Endothelial cell of umbilical vein (primary cell): ENCODE results near the gene PSAT1. TPM values are rescaled to one million over a fixed set of nuclear protein-coding genes. Genes with fewer than 3 reads are reported as not detected.

ENCODE experiments used
- BruUV-seq: library from RNA; stranded (reverse); fragments of 400-500 nt; replicated peaks from 2 replicates; lab custom pipeline; 2021; lab: Mats Ljungman, UMichigan
- CTCF ChIA-PET: fragments of 300-600, 350-600 bp; sonication (Branson Sonifier 250); formaldehyde crosslinking; loops from one replicate; lab custom pipeline; 2021; ENCODE audit warnings: antibody characterized with exemption, inconsistent platforms; lab: Charles Lee
- POLR2A ChIA-PET: fragments of 300-600, 350-600 bp; sonication (Branson Sonifier 250); formaldehyde crosslinking; loops from one replicate; lab custom pipeline; 2021; ENCODE audit warnings: antibody characterized with exemption, inconsistent platforms; lab: Charles Lee
- DNase-seq: peaks from one replicate; pipeline ENCODE4 v3.0.0-alpha.2; 2011; ENCODE audit warnings: low read depth, low spot score
- FAIRE-seq: peaks from 2 replicates; lab custom pipeline; 2011; peaks lifted over from hg19 to GRCh38; lab: Jason Lieb, UNC
- H2AFZ ChIP-seq: 2 replicates; pipeline ENCODE4 v1.6.0; 2012; ENCODE audit warnings: low read depth, low read length, control low read depth, inconsistent platforms
- H3K27ac ChIP-seq: 2 replicates; pipeline ENCODE4 v1.5.1; 2011; ENCODE audit warnings: low read depth, mild to moderate bottlenecking, control low read depth, low read length, moderate library complexity; ENCODE audit not compliant: insufficient read depth
- H3K27me3 ChIP-seq, 2 experiments: 2 replicates each; pipeline versions ENCODE4 v1.6.0 to v1.6.1; 2011; ENCODE audit warnings: low read length in 2 of 2, mixed read lengths in 1 of 2; ENCODE audit not compliant: control insufficient read depth in 2 of 2, insufficient read depth in 2 of 2
- H3K36me3 ChIP-seq, 2 experiments: 2 replicates in 1 of 2; 3 replicates in 1 of 2; pipeline ENCODE4 v1.5.1; 2011; ENCODE audit warnings: low read length in 2 of 2, mild to moderate bottlenecking in 1 of 2, moderate library complexity in 1 of 2; ENCODE audit not compliant: control insufficient read depth in 2 of 2, insufficient read depth in 2 of 2; ENCODE audit errors: extremely low read depth in 1 of 2
- H3K4me1 ChIP-seq: 3 replicates; pipeline ENCODE4 v1.5.1; 2011; ENCODE audit warnings: mild to moderate bottlenecking, low read length; ENCODE audit not compliant: control insufficient read depth, insufficient read depth; ENCODE audit errors: extremely low read depth
- H3K4me2 ChIP-seq: 2 replicates; pipeline ENCODE4 v1.6.1; 2011; ENCODE audit warnings: low read length, control low read depth, mixed read lengths; ENCODE audit not compliant: insufficient read depth
- H3K4me3 ChIP-seq, 3 experiments: fragments of 200-600 bp in 1 of 3; sonication (generic), shearing (Covaris generic) in 1 of 3; replicated peaks in 1 of 3; 2 replicates each; pipeline ENCODE4 v1.5.1; 2011 to 2016; ENCODE audit warnings: control low read depth in 3 of 3, low read length in 3 of 3, mild to moderate bottlenecking in 2 of 3, inconsistent platforms in 1 of 3, low read depth in 1 of 3, moderate library complexity in 1 of 3; ENCODE audit not compliant: insufficient read depth in 1 of 3
- H3K79me2 ChIP-seq: 2 replicates; pipeline ENCODE4 v1.6.0; 2012; ENCODE audit warnings: low read length, inconsistent platforms; ENCODE audit not compliant: control insufficient read depth, insufficient read depth
- H3K9ac ChIP-seq: replicated peaks from 2 replicates; pipeline ENCODE3; 2011; ENCODE audit warnings: low read length, control low read depth; ENCODE audit not compliant: insufficient read depth; ENCODE audit errors: extremely low read depth
- H3K9me1 ChIP-seq: replicated peaks from 3 replicates; pipeline ENCODE4 v1.6.0; 2011; ENCODE audit warnings: mild to moderate bottlenecking, low read length; ENCODE audit not compliant: control insufficient read depth, insufficient read depth; ENCODE audit errors: extremely low read depth
- H3K9me3 ChIP-seq: replicated peaks from 2 replicates; pipeline ENCODE4 v1.5.1; 2012; ENCODE audit warnings: low read length, inconsistent platforms; ENCODE audit not compliant: control insufficient read depth, insufficient read depth
- H4K20me1 ChIP-seq: replicated peaks from 2 replicates; pipeline ENCODE3; 2011; ENCODE audit warnings: mild to moderate bottlenecking, low read length; ENCODE audit not compliant: control insufficient read depth, insufficient read depth; ENCODE audit errors: extremely low read depth
- EZH2 ChIP-seq: IDR thresholded peaks from 2 replicates; pipeline ENCODE4 v1.6.1; 2012; ENCODE audit warnings: borderline replicate concordance, low read depth, mild to moderate bottlenecking, moderate library complexity, low read length, inconsistent platforms; ENCODE audit not compliant: severe bottlenecking
- FOS ChIP-seq: IDR thresholded peaks from 2 replicates; pipeline ENCODE4 v1.6.1; 2011; ENCODE audit warnings: mild to moderate bottlenecking, low read length, moderate library complexity, borderline replicate concordance; ENCODE audit not compliant: insufficient read depth
- GATA2 ChIP-seq: IDR thresholded peaks from 2 replicates; pipeline ENCODE4 v1.7.0; 2011; ENCODE audit warnings: low read depth, mild to moderate bottlenecking, moderate library complexity, mixed read lengths, low read length; ENCODE audit not compliant: insufficient read length, insufficient read depth
- JUN ChIP-seq: IDR thresholded peaks from 2 replicates; pipeline ENCODE4 v1.6.1; 2011; ENCODE audit warnings: borderline replicate concordance, low read depth; ENCODE audit not compliant: insufficient read length, insufficient read depth
- MYC ChIP-seq: IDR thresholded peaks from one replicate; pipeline ENCODE4 v1.6.1; 2011; ENCODE audit warnings: mild to moderate bottlenecking, low read depth, low read length
- POLR2A ChIP-seq: IDR thresholded peaks from 2 replicates; pipeline ENCODE4 v1.6.1; 2012; ENCODE audit warnings: low read depth, mild to moderate bottlenecking, control low read depth, low read length
- POLR2AphosphoS5 ChIP-seq: IDR thresholded peaks from 2 replicates; pipeline ENCODE4 v1.6.1; 2012; ENCODE audit warnings: low read depth, mild to moderate bottlenecking, control low read depth, low read length, moderate library complexity; ENCODE audit not compliant: insufficient read depth
- dilution Hi-C: fragments of 300-500 bp; cut with MboI; formaldehyde crosslinking; loops from one replicate; pipeline ENCODE4 v1.15.0; 2019; ENCODE audit warnings: low sequenced_read_pairs; ENCODE audit not compliant: extremely low pct_ligation_motif_present
- intact Hi-C: fragments of 100-400 bp; cut with micrococcal nuclease; formaldehyde crosslinking; loops from one replicate; pipeline ENCODE4 v1.10.0; 2022
- polyA plus RNA-seq, 4 experiments: library from polyadenylated mRNA; depleted of rRNA in 3 of 4; stranded (reverse) in 3 of 4; unstranded in 1 of 4; fragments of >200 nt; gene quantifications; 2 replicates each; pipeline versions ENCODE4 v1.2.1 to v1.2.3, GENCODE V29; 2011 to 2012; ENCODE audit warnings: missing spikeins in 1 of 4
- total RNA-seq: library from RNA; stranded (reverse); gene quantifications from 2 replicates; pipeline ENCODE4 v1.2.3, GENCODE V29; 2021
- TF ChIP-seq, protein P1 (sequence below): IDR thresholded peaks from 2 replicates; pipeline ENCODE4 v1.6.1; 2011; ENCODE audit not compliant: insufficient read depth, insufficient read length
- TF ChIP-seq, protein P2 (sequence below), 2 donors: IDR thresholded peaks; 1 replicate in 1 of 2; 2 replicates in 1 of 2; pipeline ENCODE4 v1.5.1; 2011; ENCODE audit warnings: low read length in 2 of 2, mild to moderate bottlenecking in 2 of 2, moderate library complexity in 2 of 2, control low read depth in 1 of 2, inconsistent platforms in 1 of 2, low read depth in 1 of 2; ENCODE audit not compliant: insufficient read depth in 1 of 2; ENCODE audit errors: extremely low read depth in 1 of 2

PSAT1 gene
- total and polyA plus RNA-seq, 2 donors (not counting 3 experiments of a cell fraction or from before 2014, with no cell fraction given), result 19.1 to 47.3 TPM

DNA sequence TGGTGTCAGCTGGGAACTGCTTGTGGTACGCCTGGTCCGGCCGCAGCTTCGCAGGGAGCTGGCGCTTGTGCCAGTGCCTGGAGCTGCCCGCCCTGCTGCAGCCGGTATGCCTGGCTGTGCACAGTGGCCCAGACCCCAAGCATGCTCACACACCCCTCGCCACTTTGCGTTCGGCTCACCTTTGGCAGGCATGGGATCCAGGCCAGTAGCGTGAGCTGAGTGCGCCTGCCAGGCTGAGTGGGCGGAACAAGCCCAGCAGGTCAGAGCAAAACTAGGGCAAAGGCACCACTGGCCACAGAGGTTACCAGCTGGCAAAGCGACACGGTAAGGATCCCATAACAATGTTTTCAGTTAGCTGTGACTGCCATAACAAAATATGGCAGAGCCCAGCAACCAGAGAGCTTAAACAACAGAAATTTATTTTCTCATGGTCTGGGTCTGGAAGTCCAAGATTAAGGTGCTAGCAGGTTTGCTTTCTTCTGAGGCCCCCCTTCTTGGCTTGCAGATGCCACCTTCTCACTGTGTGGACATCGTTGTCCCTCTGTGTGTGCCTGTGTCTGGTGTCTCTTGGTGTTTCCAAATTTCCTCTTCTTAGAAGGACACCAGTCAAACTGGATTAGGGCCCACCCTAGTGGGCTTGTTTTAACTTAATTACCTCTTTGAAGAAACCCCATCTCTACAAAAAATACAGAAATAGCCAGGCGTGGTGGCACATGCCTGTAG is 61.6 kb downstream of the PSAT1 start:
- FAIRE-seq, result no peak
- ChIA-PET POLR2A (no interaction called here), CTCF (interaction anchor here (0.7 to 2.2 kb wide), 3 partner anchors 7 to 11 kb away, joined by 4 to 8 read pairs (median 5); no protein-coding TSS in a partner anchor)
- no peaks in the 10 kb centered on the region for H3K9me3 ChIP-seq
- no TSS peak for BruUV-seq
- no peaks in the 10 kb centered on the region for H3K9me1 ChIP-seq
- H2AFZ ChIP-seq, result no peak overlapping the region
- H3K9ac ChIP-seq, result no peak overlapping the region
- H3K4me2 ChIP-seq, result no peak overlapping the region
- DNase-seq, result no peak
- dilution Hi-C loops (no loop called here), intact Hi-C loops (no loop called here)
- no peaks in the 10 kb centered on the region for H3K36me3 ChIP-seq
- TF ChIP-seq POLR2A, result no peak
- TF ChIP-seq GATA2, result no peak
- TF ChIP-seq, protein P1, sequence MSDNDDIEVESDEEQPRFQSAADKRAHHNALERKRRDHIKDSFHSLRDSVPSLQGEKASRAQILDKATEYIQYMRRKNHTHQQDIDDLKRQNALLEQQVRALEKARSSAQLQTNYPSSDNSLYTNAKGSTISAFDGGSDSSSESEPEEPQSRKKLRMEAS, result no peak
- TF ChIP-seq POLR2AphosphoS5, result no peak
- no peak for TF ChIP-seq MYC
- TF ChIP-seq EZH2, result no peak
- TF ChIP-seq JUN, result no peak
- no peak for TF ChIP-seq FOS
- TF ChIP-seq, protein P2, sequence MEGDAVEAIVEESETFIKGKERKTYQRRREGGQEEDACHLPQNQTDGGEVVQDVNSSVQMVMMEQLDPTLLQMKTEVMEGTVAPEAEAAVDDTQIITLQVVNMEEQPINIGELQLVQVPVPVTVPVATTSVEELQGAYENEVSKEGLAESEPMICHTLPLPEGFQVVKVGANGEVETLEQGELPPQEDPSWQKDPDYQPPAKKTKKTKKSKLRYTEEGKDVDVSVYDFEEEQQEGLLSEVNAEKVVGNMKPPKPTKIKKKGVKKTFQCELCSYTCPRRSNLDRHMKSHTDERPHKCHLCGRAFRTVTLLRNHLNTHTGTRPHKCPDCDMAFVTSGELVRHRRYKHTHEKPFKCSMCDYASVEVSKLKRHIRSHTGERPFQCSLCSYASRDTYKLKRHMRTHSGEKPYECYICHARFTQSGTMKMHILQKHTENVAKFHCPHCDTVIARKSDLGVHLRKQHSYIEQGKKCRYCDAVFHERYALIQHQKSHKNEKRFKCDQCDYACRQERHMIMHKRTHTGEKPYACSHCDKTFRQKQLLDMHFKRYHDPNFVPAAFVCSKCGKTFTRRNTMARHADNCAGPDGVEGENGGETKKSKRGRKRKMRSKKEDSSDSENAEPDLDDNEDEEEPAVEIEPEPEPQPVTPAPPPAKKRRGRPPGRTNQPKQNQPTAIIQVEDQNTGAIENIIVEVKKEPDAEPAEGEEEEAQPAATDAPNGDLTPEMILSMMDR (IDR thresholded peaks at IDR 0.05; ENCODE audit: extremely low read depth in 1 of 2, insufficient read depth in 1 of 2, low read depth in 1 of 2, low read length in 2 of 2), result no peak
- no peak overlapping the region for H3K4me3 ChIP-seq
- no peaks in the 10 kb centered on the region for H3K79me2 ChIP-seq
- H3K27me3 ChIP-seq, result peaks cover 0 to 1% of the 10 kb centered on the region in 2 experiments
- no peak overlapping the region for H3K27ac ChIP-seq
- H3K4me1 ChIP-seq, result no peaks in the 10 kb centered on the region
- no peaks in the 10 kb centered on the region for H4K20me1 ChIP-seq
